ENCODE data around the gene RRAS.
A peak's percentile ranks its signal among the peaks of the same experiment; 100 is the strongest.

Gene RRAS

GRCh38 chr19:49641688-49642491 is 1.9 kb upstream of the RRAS start, which contains the start of gene SCAF1:
Gene SCAF1, plus strand, starts transcription at chr19:49642209. Its CDS starts 2,818 bp downstream, at chr19:49645027.
- TF ChIP-seq GABPA (IDR thresholded peaks at IDR 0.05; ENCODE audit: low read depth) (peak; percentile 87), POLR2AphosphoS5 (IDR thresholded peaks at IDR 0.05; ENCODE audit: low read depth) (peak; percentile 78), REST (IDR thresholded peaks at IDR 0.05; ENCODE audit: insufficient replicate concordance, low read depth) (no peak), CTCF (IDR thresholded peaks at IDR 0.05; ENCODE audit: insufficient read depth, low read length) (no peak)

GRCh38 chr19:49639401-49640112 is 386 bp downstream of the RRAS start:
- Histone ChIP-seq H3K27ac (replicated peaks) (no peak overlapping the region), H3K4me3 (replicated peaks; ENCODE audit: insufficient read depth, low read length) (peak overlapping the region; percentile 39), H3K27me3 (ENCODE audit: insufficient read depth, poor library complexity, severe bottlenecking) (no peaks in the 10 kb centered on the region)
- DNase-seq (ENCODE audit: low read depth in 1 of 2, low spot score in 1 of 2): no peak
- TF ChIP-seq CTCF (IDR thresholded peaks at IDR 0.05; ENCODE audit: insufficient read depth, low read length) (no peak), REST (IDR thresholded peaks at IDR 0.05; ENCODE audit: insufficient replicate concordance, low read depth) (no peak), GABPA (IDR thresholded peaks at IDR 0.05; ENCODE audit: low read depth) (no peak), POLR2AphosphoS5 (IDR thresholded peaks at IDR 0.05; ENCODE audit: low read depth) (no peak), SPI1 (IDR thresholded peaks at IDR 0.05; ENCODE audit: borderline replicate concordance, low read depth) (no peak)

More at GRCh38 chr19:49641688-49642491, 1.9 kb upstream of the RRAS start, which contains the start of gene SCAF1:
- H3K27me3 ChIP-seq (ENCODE audit: insufficient read depth, poor library complexity, severe bottlenecking): no peaks in the 10 kb centered on the region
- H3K4me3 ChIP-seq (replicated peaks; ENCODE audit: insufficient read depth, low read length): peak within 1 kb of the TSS; percentile 96
- DNase-seq (ENCODE audit: low read depth in 1 of 2, low spot score in 1 of 2): peak; percentile 99
- peak within 1 kb of the TSS; percentile 89 for H3K27ac ChIP-seq (replicated peaks)

- H3K27me3 ChIP-seq (ENCODE audit: insufficient read depth, poor library complexity, severe bottlenecking): no peaks in the 10 kb centered on the region
- DNase-seq (ENCODE audit: low read depth in 1 of 2, low spot score in 1 of 2): peak; percentile 43 to 53
- TF ChIP-seq POLR2AphosphoS5 (IDR thresholded peaks at IDR 0.05; ENCODE audit: low read depth) (no peak), CTCF (IDR thresholded peaks at IDR 0.05; ENCODE audit: insufficient read depth, low read length) (no peak), GABPA (IDR thresholded peaks at IDR 0.05; ENCODE audit: low read depth) (no peak), SPI1 (IDR thresholded peaks at IDR 0.05; ENCODE audit: borderline replicate concordance, low read depth) (no peak), REST (IDR thresholded peaks at IDR 0.05; ENCODE audit: insufficient replicate concordance, low read depth) (no peak)
- no peak overlapping the region for H3K4me3 ChIP-seq (replicated peaks; ENCODE audit: insufficient read depth, low read length)
- no peak overlapping the region for H3K27ac ChIP-seq (replicated peaks)
Observed at GRCh38 chr19:49637821-49638738, 1.9 kb downstream of the RRAS start.
